ENCODE measurements around the gene HTR3C.
"Not testable (repeated sequence)": the region's sequence is repeated elsewhere in the genome, so short reads cannot be mapped to it uniquely, and the experiment has no call there.

Gene HTR3C

DNA sequence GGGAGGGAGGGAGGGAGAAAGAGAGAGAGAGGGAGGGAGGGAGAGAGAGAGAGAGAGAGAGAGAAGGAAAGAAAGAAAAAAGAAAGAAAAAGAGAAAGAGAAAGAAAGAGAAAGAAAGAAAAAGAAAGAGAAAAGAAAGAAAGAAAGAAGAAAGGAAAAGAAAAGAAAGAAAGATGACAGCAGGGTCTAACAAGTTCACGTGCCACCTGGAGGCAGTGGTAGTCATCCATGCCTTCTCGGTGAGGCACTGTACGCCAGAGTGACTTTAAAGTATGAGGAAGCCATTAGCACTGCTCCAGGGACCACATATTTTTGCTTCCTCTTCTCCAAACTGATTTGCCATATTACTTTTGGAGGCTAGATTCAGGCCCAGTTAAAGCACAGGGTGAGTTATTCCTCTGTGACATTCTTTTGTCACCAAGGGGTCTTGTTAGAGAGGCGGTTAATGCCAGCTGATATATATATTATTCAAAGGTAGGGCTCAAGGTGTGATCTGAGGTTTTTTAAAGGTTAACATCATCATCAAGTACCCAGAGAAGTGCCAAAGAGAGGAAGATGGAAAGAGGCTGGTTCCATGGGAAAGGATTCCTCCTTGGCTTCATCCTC is 21.6 kb upstream of the HTR3C start, which contains the start of gene HTR3D:
TSS of gene HTR3D (plus strand) at position 556 of the 606 bp plus-strand sequence. CDS start at position 556, 0 bp downstream.
- no peak for DNase-seq

DNA sequence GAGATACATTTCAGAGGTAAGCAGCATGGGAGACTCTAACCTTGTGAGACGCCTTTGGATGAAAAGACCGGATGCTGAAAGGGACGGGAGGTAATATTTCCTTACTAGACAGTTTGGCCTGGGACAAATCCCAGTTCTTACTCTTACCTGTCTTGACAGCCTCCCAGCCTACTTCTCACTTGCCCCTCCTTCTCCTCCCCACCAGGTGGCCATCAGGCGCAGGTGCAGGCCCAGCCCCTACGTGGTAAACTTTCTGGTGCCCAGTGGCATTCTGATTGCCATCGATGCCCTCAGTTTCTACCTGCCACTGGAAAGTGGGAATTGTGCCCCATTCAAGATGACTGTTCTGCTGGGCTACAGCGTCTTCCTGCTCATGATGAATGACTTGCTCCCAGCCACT is 15.0 kb upstream of the HTR3C start:
- DNase-seq = no peak

DNA sequence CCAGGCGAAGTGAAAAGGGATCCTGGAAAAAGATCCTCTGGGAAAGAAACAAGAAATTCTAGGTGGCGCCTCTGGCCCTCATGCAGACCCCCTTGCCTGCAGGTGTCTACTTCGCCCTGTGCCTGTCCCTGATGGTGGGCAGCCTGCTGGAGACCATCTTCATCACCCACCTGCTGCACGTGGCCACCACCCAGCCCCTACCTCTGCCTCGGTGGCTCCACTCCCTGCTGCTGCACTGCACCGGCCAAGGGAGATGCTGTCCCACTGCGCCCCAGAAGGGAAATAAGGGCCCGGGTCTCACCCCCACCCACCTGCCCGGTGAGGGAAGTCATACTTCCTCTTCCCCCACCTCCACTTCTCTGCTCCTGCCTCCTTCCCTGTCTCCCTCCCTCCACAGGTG is 14.5 kb upstream of the HTR3C start:
- not testable (repeated sequence) for DNase-seq

DNA sequence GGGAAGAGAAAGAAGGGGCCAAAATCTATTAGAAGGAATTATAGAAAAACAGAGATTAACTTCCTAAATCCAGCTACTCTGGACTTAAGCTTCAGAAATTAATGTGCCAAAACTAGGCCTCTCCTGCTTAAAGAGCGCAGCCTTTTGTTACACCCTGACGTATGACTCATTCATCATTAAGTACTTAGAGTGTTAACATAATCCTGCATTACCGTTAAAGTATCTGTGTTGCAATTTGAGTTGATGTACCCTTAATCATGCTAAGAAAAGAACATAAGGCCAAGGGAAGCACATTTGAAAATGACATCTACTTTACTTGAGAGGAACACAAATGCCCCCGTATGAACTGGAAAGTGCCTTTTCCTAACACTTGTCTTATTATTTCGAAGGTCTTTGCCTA is 13.4 kb upstream of the HTR3C start:
- DNase-seq = no peak

DNA sequence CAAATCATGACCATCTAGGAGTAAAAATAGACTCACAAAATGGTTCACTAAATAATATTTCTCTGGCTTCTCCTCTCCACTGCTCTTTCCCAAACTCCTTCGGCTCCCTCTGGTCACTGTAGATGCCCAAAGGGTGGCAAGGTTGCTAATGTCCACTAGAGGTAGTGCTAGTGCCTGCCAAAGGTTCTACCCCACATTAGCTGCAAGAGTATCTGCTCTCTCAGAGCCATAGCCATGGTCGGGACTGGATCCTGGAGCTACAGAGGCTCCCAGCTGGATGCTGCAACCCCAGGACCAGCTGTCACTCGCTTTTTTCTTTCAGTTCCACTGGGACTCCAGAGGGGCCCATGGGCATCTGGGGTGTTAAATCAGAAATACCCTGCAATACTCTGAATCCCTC is 12.8 kb upstream of the HTR3C start:
- no peak for DNase-seq

DNA sequence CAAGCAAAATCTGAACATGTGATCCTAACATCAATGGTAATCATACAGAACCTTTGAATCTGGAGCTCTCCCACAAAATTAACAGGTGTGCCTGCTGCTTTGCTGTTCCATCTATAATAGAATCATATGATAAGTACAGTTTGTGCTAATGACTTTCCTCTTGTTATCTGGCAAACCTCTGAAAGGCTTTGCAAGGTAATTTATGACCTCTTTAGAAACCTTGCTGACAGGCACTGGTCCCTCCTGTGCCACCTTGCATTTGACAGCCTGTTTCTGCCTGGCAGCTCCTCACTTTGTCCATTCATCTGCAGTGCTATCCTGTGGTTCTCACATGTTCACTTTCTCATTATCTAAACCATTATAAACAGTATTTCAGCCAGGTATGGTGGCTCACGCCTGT is 10.2 kb upstream of the HTR3C start:
- no peak for DNase-seq

DNA sequence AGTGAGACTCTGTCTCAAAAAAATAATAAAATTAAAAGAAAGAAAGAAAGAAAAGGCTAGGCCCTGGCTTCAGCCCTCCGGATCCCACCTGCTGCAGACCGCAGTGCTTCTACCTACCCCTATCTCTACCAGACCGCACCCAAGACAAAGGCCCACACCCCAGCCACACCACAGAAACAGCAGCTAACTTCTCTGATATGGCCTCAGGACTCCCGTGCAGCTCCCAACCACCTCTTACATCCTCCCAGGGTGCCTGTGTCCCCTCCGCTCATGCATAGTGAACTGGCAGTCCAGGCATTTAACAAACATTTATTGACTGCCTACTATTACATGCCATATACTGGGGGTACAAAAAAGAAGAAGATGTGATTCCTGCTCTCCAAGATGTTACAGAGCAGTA is 6.9 kb upstream of the HTR3C start:
- DNase-seq = no peak

DNA sequence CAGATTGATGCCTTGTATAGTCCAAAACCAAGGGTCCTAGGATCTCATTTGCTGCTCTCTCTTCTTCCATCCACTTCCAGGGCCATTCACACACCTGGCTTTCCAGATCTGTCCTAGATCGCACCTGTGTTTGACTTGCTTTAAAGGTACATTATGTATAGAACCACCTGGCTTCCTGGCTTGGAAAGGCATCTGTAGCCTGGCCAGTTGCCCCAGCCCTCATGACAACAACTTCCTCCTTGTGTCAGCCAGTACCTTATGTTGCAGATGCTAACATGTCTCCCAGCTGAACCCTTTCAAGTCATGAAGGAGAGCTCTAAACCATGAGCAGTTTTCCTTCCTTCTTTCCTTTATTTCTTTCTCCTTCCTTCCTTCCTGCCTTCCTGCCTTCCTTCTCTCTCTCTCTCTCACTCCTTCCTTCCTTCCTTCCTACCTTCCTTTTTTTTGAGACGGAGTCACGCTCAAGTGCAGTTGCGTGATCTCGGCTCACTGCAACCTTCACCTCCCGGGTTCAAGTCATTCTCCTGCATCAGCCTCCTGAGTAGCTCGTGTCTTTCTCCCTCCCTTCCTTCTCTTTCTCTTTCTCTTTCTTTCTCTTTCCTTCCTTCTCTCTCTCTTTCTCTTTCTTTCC is 2.5 kb upstream of the HTR3C start:
- DNase-seq = no peak

DNA sequence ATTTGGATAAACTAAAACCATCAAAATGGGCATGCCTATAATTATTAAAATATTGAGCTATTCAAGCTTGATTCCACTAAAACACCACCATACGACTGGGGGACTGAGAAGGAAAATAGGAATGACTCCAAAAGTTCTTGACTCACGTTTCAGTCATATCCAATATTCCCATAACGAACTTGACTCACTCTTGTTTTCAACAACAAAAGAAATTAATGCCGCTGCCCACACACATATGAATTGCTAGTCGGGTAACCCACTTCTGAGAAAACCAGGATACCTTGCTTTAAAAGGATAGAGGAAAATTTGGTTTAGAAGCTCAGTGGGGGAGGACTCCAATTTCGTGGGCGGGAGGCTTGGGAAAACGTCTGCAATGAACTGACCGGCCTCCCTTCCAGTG is 5.2 kb downstream of the HTR3C start:
- DNase-seq = no peak

DNA sequence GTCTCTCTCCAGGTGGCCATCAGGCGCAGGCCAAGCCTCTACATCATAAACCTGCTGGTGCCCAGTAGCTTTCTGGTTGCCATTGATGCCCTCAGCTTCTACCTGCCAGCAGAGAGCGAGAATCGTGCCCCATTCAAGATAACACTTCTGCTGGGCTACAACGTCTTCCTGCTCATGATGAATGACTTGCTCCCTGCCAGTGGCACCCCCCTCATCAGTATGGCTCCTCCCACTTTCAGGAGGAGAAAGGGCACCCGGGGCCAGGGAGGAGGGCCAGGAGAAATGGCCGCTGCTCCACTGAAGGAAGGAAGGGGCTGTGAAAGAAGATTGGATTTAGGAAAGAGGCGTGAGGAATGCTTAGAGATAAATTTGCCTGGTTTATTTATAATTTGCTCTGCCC is 6.6 kb downstream of the HTR3C start:
- DNase-seq = no peak

DNA sequence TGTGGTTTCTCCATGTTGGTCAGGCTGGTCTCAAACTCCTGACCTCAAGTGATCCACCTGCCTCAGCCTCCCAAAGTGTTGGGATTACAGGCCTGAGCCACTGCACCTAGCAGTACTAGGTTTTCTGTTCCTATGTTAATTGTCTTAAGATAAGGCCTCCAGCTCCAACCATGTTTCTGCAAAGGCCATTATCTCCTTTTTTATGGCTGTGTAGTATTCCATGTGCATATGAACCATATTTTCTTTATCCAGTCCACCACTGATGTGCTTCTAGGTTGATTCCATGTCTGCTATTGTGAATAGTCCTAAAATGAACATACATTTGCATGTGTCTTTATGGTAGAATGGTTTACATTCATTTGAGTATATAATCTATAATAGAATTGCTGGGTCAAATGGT is 9.8 kb downstream of the HTR3C start:
- DNase-seq = no peak

DNA sequence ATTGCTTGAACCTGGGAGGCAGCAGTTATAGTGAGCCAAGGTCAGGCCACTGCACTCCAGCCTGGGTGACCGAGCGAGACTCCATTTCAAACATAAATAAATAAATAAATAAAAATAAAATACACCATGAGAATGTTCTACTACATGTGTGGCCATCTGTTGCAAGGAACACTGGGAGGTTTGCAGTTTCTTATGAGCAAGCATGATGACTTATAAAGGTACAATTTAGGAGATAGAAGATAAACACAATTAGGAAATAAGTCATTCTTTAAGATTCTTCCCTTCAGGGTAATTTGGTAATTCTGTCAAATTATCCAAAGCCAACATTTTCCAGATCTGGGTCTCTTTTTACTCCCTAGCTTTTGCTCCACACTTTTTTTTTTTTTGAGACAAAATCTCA is 13.4 kb downstream of the HTR3C start:
- no peak for DNase-seq

DNA sequence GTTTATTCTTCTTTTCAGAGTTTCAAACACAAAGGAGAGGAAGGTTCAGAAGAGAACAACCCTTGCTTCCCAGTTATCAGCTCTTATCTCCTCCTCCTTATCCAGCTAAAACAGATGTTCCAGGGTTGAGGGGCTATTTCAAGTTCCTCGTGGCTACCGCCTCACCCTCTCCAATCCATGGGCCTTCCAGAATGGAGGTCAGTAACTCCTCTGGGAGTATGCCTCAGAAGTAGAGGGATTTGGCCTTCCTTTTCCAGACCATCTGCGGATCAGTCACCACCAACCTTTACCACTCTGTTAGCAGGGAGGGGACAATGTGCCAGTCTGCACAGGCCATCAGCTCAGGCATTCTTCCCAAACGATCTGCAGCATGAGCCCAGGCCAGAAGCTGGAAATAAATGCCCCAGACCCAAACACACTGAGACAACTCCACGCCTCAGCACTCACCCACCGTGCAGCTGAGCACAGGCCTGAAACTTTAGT is 14.8 kb downstream of the HTR3C start:
- no peak for DNase-seq

DNA sequence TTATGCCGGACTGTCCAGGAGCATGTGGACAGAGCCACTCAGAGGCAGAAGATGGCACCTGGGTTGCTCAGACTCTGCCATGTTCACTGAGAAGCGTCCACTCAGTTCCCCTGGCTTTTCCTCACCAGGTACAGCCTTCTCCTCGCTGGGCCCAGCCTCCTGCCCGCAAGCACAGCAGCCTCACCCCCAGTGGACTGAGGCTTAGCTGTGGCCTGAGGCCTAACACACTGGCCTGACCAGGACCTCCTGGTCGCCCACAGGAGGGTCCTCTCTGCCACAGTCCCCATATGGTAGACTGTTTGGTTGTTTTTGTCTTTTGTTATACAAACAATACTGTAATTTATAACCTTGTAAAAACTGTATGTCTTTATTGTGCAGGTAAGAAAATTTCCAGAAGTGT is 15.5 kb downstream of the HTR3C start:
- DNase-seq = no peak

DNA sequence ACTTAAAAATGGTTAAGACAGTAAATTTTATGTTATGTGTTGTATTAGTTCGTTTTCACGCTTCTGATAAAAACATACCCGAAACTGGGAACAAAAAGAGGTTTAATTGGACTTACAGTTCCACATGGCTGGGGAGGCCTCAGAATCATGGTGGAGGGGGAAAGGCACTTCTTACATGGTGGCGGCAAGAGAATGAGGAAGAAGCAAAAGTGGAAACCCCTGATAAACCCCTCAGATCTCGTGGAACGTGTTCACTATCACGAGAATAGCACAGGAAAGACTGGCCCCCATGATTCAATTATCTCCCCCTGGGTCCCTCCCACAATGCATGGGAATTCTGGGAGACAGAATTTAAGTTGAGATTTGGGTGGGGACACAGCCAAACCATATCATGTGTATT is 18.3 kb downstream of the HTR3C start:
- not testable (repeated sequence) for DNase-seq

DNA sequence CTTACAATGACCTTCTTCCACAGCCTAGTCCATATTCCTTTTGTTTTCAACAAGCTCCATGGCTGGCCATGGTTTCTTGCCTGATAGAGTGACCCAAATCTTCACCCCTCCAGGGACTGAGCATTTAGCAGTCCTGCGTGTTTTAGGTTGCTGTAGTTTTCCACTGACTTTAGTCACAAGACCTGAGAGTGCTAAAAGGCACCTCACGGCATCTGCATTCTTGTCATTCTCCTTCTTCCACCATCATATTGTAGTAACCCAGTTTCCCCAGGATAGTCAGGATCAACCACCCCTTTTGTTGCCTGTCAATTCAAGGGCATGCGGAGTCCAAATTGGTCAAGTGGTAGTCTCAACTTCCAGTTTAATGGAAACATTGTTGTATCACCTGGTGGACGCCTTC is 20.8 kb downstream of the HTR3C start:
- no peak for DNase-seq

DNA sequence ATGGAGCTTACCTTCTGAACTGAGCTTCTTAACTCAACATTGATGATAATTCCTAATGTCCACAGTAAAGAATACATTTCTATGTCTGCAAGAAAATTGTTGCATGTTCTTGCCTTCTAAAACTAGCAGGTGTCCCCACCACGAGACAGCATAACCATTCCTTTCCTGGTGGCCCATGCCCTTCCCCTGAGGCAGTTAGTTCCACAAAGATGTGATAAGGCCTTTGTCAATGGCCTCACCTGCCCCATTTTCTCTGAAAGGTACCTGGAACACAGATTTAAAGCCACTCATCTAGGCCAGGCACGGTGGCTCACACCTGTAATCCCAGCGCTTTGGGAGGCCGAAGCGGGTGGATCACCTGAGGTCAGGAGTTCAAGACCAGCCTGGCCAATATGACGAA is 23.1 kb downstream of the HTR3C start:
- no peak for DNase-seq

DNA sequence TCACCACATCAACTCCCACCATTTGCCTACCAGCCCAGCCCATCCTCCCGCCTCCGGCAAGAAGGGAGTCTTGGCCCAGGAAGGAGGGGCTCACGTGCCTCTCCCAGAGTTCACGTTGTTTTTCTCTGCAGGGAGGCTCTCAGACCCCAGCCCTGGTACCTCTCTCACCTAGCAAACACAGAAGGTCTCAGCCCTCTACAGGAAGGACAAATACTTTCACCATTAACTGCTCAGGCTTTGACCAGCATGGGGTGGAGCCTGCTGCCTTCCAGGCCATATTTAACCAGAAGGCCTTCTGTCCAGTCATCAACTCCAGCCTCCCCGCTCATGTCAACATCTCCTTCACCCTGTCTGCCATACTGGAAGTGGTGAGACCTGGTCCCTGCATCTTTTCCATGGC is 25.0 kb downstream of the HTR3C start:
- no peak for DNase-seq

DNA sequence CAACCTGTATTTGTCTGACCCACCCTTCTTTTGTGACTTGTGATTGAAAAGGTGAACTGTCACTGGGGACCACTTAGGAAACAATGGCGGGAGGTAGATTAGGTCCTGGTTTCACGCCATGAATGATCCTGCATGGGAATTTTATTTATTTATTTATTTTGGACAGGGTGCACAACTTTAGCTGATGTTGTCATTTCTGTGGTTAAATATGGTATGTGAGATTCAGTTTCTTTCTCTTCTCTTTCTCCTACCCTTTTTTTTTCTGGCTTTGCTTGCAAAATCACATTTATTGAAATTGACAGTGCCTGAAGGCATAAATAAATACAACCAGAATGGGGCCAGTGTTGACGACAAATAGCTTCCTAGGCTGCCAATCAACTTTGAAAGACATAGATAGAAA is 26.0 kb downstream of the HTR3C start:
- DNase-seq = no peak

DNA sequence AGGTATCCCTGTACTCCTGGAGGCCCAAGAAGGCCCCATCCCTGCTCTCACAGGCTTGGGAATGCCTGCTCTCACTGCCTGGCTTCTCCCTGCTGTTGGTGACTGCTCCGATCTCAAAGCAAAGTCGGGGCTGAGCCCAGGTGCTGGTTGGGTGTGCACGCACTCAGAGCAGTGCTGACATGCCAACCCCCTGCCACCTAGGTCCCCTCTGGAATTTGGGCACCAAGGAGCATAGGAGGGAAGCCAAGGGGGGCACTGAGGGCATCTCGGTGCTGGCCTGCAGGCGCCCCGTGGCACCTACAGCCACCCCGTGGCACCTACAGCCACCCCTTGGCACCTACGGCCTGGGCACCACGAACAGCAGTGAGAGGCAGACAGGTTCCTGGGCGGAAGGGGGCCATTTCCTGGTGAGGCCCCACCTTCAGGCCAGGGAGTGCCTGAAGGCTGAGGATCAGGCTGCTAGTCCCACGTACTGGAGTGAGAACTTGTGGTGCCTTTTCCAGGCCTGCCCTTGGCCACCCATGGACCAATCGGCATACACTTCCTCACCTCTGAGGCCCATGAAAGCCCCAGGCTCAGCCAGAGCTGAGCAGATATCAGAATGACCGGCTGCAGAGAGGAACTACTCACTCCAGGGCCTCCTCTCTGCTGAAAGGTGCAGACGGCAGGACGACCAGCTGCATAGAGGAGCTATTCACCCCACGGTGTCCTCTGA is 28.4 kb downstream of the HTR3C start:
- no peak for DNase-seq

DNA sequence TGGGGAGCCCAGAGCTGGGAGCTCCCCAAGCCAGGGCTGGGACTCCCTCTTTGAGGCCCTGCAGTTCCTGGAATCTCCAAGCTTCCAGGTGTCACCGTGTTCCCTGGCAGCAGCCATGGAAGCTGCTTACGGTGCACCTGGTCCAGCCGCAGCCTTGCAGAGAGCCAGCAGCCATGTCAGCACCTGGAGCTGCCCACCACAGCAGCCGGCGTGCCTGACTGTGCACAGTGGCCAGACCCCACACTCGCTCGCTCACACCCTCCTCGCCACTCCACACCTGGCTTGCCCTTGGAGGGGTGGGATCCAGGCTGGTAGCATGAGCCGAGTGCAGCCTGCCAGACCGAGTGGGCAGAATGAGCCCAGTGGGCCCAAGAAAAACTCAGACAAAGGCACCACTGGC is 29.2 kb downstream of the HTR3C start:
- DNase-seq = no peak

DNA sequence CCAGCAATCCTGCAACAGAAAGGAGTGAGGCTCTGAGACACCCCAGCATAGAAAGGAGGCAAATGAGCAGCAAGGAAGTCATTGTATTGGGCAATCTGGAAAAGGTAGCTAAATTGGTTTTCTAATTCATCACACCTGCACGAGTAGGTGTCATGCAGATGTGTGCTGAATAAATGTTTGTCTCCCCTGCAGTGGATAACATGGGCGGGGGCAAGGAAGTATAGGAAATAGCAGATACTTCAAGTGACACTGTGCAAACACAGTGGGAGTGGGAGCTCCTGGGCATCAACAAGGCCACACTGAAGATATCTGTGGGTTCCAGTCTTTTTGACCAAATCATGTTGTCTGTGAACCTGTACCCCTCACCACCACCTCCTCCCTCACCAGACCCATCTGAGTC is 29.6 kb downstream of the HTR3C start:
- no peak for DNase-seq

DNA sequence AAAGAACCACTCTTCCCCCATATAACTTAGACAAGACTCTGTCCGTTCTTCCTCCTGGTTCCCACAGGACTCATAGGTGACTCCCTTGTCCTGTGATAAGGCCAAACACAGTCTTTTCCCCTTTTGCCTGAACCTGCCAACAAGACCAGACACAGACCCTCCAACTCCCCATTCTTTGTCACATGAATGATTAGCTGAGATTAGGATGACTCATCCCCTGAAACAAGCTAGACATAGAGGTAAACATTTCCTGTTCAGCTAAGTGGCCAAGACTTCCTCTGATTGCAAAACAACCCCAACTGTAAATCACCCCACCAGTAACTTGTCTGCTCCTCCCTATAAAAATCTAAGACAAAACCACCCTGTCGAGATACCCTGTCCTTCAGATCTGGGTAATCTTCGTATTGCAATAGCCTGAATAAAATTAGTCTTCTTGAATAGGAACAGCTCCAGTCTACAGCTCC is 32.6 kb downstream of the HTR3C start:
- no peak for DNase-seq

DNA sequence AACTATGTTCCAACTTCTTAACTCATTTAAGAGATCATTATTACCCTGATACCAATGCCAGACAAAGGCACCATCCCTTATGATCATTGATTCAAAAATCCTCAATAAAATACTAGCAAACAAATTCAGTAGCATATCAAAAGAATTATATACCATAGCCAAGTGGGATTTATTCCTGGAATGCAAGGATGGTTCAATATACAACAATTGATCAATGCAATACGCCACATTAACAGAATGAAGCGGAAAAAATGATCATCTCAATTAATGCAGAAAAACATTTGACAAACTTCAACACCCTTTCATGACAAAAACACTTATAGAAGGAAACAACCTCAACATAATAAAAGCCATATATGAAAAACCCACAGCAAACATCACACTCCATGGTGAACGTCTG is 39.4 kb downstream of the HTR3C start:
- DNase-seq = no peak
